OCI-LY1 (cell line): ENCODE results near the gene NR2F6.

ENCODE experiments used
- EZH2 ChIP-seq: fragments of 200-600 bp; sonication (generic), shearing (Covaris generic); IDR thresholded peaks from 2 replicates; pipeline ENCODE4 v1.8.0; 2017; ENCODE audit warnings: borderline replicate concordance, mixed run types, mild to moderate bottlenecking, antibody characterized with exemption, low read length, moderate library complexity, mixed read lengths
- TF ChIP-seq, protein P1 (sequence below): fragments of 200-600 bp; sonication (generic), shearing (Covaris generic); IDR thresholded peaks from 2 replicates; pipeline ENCODE4 v1.5.1; 2017; ENCODE audit warnings: mild to moderate bottlenecking, antibody characterized with exemption, low read length, moderate library complexity, mixed read lengths

DNA sequence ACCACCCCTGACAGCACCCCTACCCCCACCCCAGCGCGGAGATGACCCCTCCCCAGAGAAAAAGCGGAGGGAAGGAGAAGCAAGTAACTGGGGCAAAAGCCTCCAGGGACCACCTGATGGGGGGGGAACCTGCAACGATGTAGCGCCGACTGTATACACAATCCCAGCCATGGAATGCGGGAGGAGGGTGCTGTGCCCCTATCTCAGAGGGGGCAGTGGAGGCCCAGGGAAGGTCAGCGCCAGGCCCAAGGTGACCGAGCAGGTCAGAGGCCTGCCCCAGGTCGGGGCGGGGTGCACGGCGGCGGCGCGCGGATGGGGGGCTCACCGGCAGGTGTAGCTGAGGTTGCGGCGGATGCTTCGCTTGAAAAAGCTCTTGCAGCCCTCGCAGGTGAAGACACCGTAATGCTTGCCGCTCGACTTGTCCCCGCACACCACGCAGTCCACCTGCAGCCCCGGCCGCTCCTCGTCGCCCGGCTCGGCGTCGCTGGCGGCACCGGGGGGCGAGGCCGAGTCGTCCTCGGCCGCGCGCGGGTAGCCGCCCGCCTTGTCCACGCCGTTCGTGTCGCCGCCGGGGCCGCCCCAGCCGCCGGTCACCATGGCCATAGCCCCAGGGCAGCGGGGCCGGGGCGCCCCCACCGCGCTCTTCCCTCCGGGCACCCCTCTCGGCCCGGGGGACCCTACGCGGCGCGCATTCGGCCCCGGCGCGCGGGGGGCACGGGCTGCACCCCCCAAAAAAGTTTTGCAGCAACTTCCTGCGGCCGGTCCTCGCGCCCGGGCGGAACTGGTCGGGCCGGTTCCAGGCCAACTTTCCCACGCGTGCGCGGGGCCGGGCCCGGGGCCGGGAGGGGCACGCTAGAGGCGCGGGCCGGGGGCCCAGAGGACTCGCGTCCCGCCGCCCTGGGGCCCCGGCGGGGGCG lies 843 bp downstream of the NR2F6 start:
- TF ChIP-seq, protein P1, sequence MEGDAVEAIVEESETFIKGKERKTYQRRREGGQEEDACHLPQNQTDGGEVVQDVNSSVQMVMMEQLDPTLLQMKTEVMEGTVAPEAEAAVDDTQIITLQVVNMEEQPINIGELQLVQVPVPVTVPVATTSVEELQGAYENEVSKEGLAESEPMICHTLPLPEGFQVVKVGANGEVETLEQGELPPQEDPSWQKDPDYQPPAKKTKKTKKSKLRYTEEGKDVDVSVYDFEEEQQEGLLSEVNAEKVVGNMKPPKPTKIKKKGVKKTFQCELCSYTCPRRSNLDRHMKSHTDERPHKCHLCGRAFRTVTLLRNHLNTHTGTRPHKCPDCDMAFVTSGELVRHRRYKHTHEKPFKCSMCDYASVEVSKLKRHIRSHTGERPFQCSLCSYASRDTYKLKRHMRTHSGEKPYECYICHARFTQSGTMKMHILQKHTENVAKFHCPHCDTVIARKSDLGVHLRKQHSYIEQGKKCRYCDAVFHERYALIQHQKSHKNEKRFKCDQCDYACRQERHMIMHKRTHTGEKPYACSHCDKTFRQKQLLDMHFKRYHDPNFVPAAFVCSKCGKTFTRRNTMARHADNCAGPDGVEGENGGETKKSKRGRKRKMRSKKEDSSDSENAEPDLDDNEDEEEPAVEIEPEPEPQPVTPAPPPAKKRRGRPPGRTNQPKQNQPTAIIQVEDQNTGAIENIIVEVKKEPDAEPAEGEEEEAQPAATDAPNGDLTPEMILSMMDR: no peak
- TF ChIP-seq EZH2: no peak
